HCT116 (cell line): Measurements from ENCODE around the gene ARHGAP42. TPM values are rescaled to one million over a fixed set of nuclear protein-coding genes. Genes with fewer than 3 reads are reported as not detected.

Experiments
- ATAC-seq: fragments of 200-7000 bp; cut with Tn5 transposase; 2 replicates; pipeline ENCODE4 v1.9.1; 2020; ENCODE audit warnings: mild to moderate bottlenecking, moderate library complexity
- BruUV-seq: library from RNA; stranded (reverse); fragments of 400-500 nt; replicated peaks from 2 replicates; lab custom pipeline; 2021; lab: Mats Ljungman, UMichigan
- CTCF ChIA-PET: fragments of 300-600 bp; sonication (Branson Sonifier 250); formaldehyde crosslinking; loops from one replicate; lab custom pipeline; 2021; ENCODE audit warnings: antibody characterized with exemption; lab: Charles Lee
- POLR2A ChIA-PET: fragments of 300-600, 350-600 bp; sonication (Branson Sonifier 250); formaldehyde crosslinking; loops from one replicate; lab custom pipeline; 2021; ENCODE audit warnings: antibody characterized with exemption; lab: Charles Lee
- RAD21 ChIA-PET, 2 experiments: fragments of 300-600 bp; sonication (Branson Sonifier 250); formaldehyde crosslinking; loops; one replicate each; lab custom pipeline; 2023; ENCODE audit warnings: low total read pairs in 2 of 2; ENCODE audit not compliant: uncharacterized antibody in 2 of 2, unreplicated experiment in 2 of 2, low non-redundant PET in 1 of 2; lab: Charles Lee
- DNase-seq: peaks from one replicate; pipeline ENCODE4 v3.0.0-alpha.2; 2010; ENCODE audit warnings: low read depth, low spot score
- H2AFZ ChIP-seq: fragments of 200-600 bp; shearing (Covaris generic), sonication (generic); 2 replicates; pipeline ENCODE4 v1.6.1; 2017; ENCODE audit warnings: low read depth, mixed run types, mixed read lengths, antibody characterized with exemption, low read length; ENCODE audit not compliant: poor library complexity, severe bottlenecking
- H3K27ac ChIP-seq: 2 replicates; pipeline ENCODE4 v1.5.1; 2012; ENCODE audit warnings: low read depth, low read length
- H3K27me3 ChIP-seq: fragments of 200-600 bp; sonication (generic); 2 replicates; pipeline ENCODE4 v1.6.1; 2016; ENCODE audit warnings: mixed run types, low read length, mixed read lengths; ENCODE audit not compliant: insufficient read depth
- H3K36me3 ChIP-seq, 2 experiments: fragments of 200-500 bp in 1 of 2; fragments of 200-600 bp in 1 of 2; sonication (Bioruptor generic) in 1 of 2; sonication (generic) in 1 of 2; 2 replicates each; pipeline versions ENCODE4 v1.5.1 to v1.6.1; 2014 to 2016; ENCODE audit warnings: low read length in 2 of 2, inconsistent platforms in 1 of 2, mixed read lengths in 1 of 2, mixed run types in 1 of 2; ENCODE audit not compliant: insufficient read depth in 2 of 2, control insufficient read depth in 1 of 2
- H3K4me1 ChIP-seq, 2 experiments: fragments of 200-600 bp in 1 of 2; sonication (generic) in 1 of 2; 2 replicates each; pipeline versions ENCODE4 v1.5.1 to v1.6.1; 2012 to 2017; ENCODE audit warnings: low read length in 2 of 2, inconsistent platforms in 1 of 2, mild to moderate bottlenecking in 1 of 2, mixed read lengths in 1 of 2, mixed run types in 1 of 2, moderate library complexity in 1 of 2; ENCODE audit not compliant: insufficient read depth in 2 of 2, control insufficient read depth in 1 of 2
- H3K4me2 ChIP-seq: fragments of 200-600 bp; sonication (generic); 2 replicates; pipeline ENCODE4 v1.6.1; 2017; ENCODE audit warnings: mixed run types, low read length, mixed read lengths
- H3K4me3 ChIP-seq, 2 experiments: fragments of 200-600 bp in 1 of 2; sonication (generic) in 1 of 2; replicated peaks in 1 of 2; 2 replicates each; pipeline ENCODE4 v1.5.1; 2011 to 2016; ENCODE audit warnings: low read length in 2 of 2, control low read depth in 1 of 2, low read depth in 1 of 2, mild to moderate bottlenecking in 1 of 2, mixed read lengths in 1 of 2, mixed run types in 1 of 2
- H3K79me2 ChIP-seq: fragments of 200-600 bp; sonication (generic); 2 replicates; pipeline ENCODE4 v1.6.1; 2017; ENCODE audit warnings: mild to moderate bottlenecking, mixed run types, low read length, moderate library complexity, mixed read lengths; ENCODE audit not compliant: insufficient read depth
- H3K9ac ChIP-seq: fragments of 200-600 bp; sonication (generic); 2 replicates; pipeline ENCODE4 v1.6.1; 2016; ENCODE audit warnings: low read length, mixed read lengths
- H3K9me2 ChIP-seq: fragments of 200-600 bp; sonication (generic), shearing (Covaris generic); 2 replicates; pipeline ENCODE4 v1.6.1; 2017; ENCODE audit warnings: mixed run types, mild to moderate bottlenecking, moderate library complexity; ENCODE audit not compliant: insufficient read depth
- H3K9me3 ChIP-seq, 2 experiments: fragments of 200-500 bp in 1 of 2; fragments of 200-600 bp in 1 of 2; sonication (Bioruptor generic) in 1 of 2; sonication (generic) in 1 of 2; 2 replicates each; pipeline ENCODE4 v1.6.1; 2014 to 2017; ENCODE audit warnings: low read length in 2 of 2, mixed read lengths in 2 of 2, inconsistent platforms in 1 of 2, low read depth in 1 of 2, mild to moderate bottlenecking in 1 of 2, mixed run types in 1 of 2, moderate library complexity in 1 of 2; ENCODE audit not compliant: control insufficient read depth in 1 of 2, insufficient read depth in 1 of 2
- H4K20me1 ChIP-seq: fragments of 200-600 bp; sonication (generic), shearing (Covaris generic); 2 replicates; pipeline ENCODE4 v1.6.1; 2017; ENCODE audit warnings: mixed run types, mild to moderate bottlenecking, moderate library complexity; ENCODE audit not compliant: insufficient read depth
- ATF3 ChIP-seq: IDR thresholded peaks from 2 replicates; pipeline ENCODE4 v1.6.1; 2012
- CEBPB ChIP-seq: IDR thresholded peaks from 2 replicates; pipeline ENCODE4 v1.6.1; 2012; ENCODE audit warnings: low read depth
- CTCF ChIP-seq, 3 experiments: fragments of 200-600 bp in 1 of 3; sonication (generic) in 1 of 3; IDR thresholded peaks in 2 of 3; conservative IDR thresholded peaks in 1 of 3; 2 replicates each; pipeline ENCODE4 v1.5.1; 2012 to 2017; ENCODE audit warnings: low read depth in 2 of 3, low read length in 2 of 3, antibody characterized with exemption in 1 of 3, borderline replicate concordance in 1 of 3, control low read depth in 1 of 3, mild to moderate bottlenecking in 1 of 3, mixed read lengths in 1 of 3, mixed run types in 1 of 3, moderate library complexity in 1 of 3; ENCODE audit not compliant: insufficient read depth in 1 of 3
- EGR1 ChIP-seq: IDR thresholded peaks from 2 replicates; pipeline ENCODE4 v1.6.1; 2012; ENCODE audit warnings: low read depth
- EZH2 ChIP-seq: fragments of 200-600 bp; sonication (generic); IDR thresholded peaks from 2 replicates; pipeline ENCODE4 v1.6.1; 2017; ENCODE audit warnings: antibody characterized with exemption, mixed run types
- FOSL1 ChIP-seq: IDR thresholded peaks from 2 replicates; pipeline ENCODE4 v1.6.1; 2012; ENCODE audit warnings: low read depth
- JUND ChIP-seq: IDR thresholded peaks from 2 replicates; pipeline ENCODE4 v1.6.1; 2012
- MAX ChIP-seq: IDR thresholded peaks from 2 replicates; pipeline ENCODE4 v1.6.1; 2012
- POLR2A ChIP-seq: IDR thresholded peaks from 2 replicates; pipeline ENCODE4 v1.7.0; 2011; ENCODE audit warnings: borderline replicate concordance; ENCODE audit not compliant: insufficient read depth, insufficient read length; ENCODE audit errors: extremely low read depth
- POLR2AphosphoS5 ChIP-seq: IDR thresholded peaks from 2 replicates; pipeline ENCODE4 v1.6.1; 2011; ENCODE audit warnings: mild to moderate bottlenecking, low read depth, low read length, moderate library complexity
- RAD21 ChIP-seq: IDR thresholded peaks from 2 replicates; pipeline ENCODE4 v1.6.1; 2012; ENCODE audit warnings: low read depth, mild to moderate bottlenecking
- REST ChIP-seq: IDR thresholded peaks from 2 replicates; pipeline ENCODE4 v1.6.1; 2012; ENCODE audit warnings: low read depth
- SIN3A ChIP-seq: IDR thresholded peaks from 2 replicates; pipeline ENCODE4 v1.6.1; 2012; ENCODE audit warnings: low read depth
- SP1 ChIP-seq: IDR thresholded peaks from 2 replicates; pipeline ENCODE4 v1.6.1; 2012; ENCODE audit warnings: low read depth
- SRF ChIP-seq: IDR thresholded peaks from 2 replicates; pipeline ENCODE4 v1.6.1; 2012; ENCODE audit warnings: low read depth
- TCF7L2 ChIP-seq: IDR thresholded peaks from 2 replicates; pipeline ENCODE4 v1.7.0; 2011; ENCODE audit warnings: borderline replicate concordance, inconsistent platforms; ENCODE audit not compliant: insufficient read depth, insufficient read length; ENCODE audit errors: extremely low read depth
- YY1 ChIP-seq: IDR thresholded peaks from 2 replicates; pipeline ENCODE4 v1.6.1; 2011; ENCODE audit warnings: low read length, low read depth, moderate library complexity, mild to moderate bottlenecking; ENCODE audit not compliant: insufficient replicate concordance; ENCODE audit errors: extremely low read depth
- ZBTB33 ChIP-seq: IDR thresholded peaks from 2 replicates; pipeline ENCODE4 v1.6.1; 2011; ENCODE audit warnings: mild to moderate bottlenecking, low read length, moderate library complexity; ENCODE audit not compliant: insufficient replicate concordance; ENCODE audit errors: extremely low read depth
- ZFX ChIP-seq: fragments of 450-650 bp; IDR thresholded peaks from 2 replicates; pipeline ENCODE4 v1.6.1; 2017
- ZNF274 ChIP-seq: fragments of 200-500 bp; sonication (Bioruptor generic); IDR thresholded peaks from 2 replicates; pipeline ENCODE4 v1.6.1; 2014; ENCODE audit warnings: mild to moderate bottlenecking, low read depth, low read length, inconsistent platforms
- intact Hi-C: fragments of 100-400 bp; cut with micrococcal nuclease; formaldehyde crosslinking; loops from 2 replicates; pipeline ENCODE4 v1.10.0; 2022
- total RNA-seq: library from RNA; stranded (reverse); gene quantifications from one replicate; pipeline ENCODE4 v1.2.1, GENCODE V29; 2021; ENCODE audit not compliant: unreplicated experiment

Gene ARHGAP42
- total RNA-seq, 1 experiment from 2014 or later: 12.3 TPM

GRCh38 chr11:100760744-100761143 is 73.7 kb downstream of the ARHGAP42 start (continued):
- no peak for TF ChIP-seq POLR2AphosphoS5
- no peak for TF ChIP-seq ZFX

GRCh38 chr11:100761841-100762240 is 74.8 kb downstream of the ARHGAP42 start:
- no peak overlapping the region for H3K9ac ChIP-seq
- H3K27me3 ChIP-seq: no peaks in the 10 kb centered on the region
- no peaks in the 10 kb centered on the region for H3K36me3 ChIP-seq
- H4K20me1 ChIP-seq: no peaks in the 10 kb centered on the region
- BruUV-seq: no TSS peak
- H3K27ac ChIP-seq: no peak overlapping the region
- DNase-seq (no peak), ATAC-seq (no peak)
- no peaks in the 10 kb centered on the region for H3K9me3 ChIP-seq
- H3K4me3 ChIP-seq: no peak overlapping the region
- ChIA-PET POLR2A (no interaction called here), CTCF (no interaction called here), RAD21 (no interaction called here)
- H3K9me2 ChIP-seq: no peaks in the 10 kb centered on the region
- peaks cover 1% of the 10 kb centered on the region; the same call in 1 of the 2 replicates for H3K79me2 ChIP-seq
- no peak overlapping the region for H2AFZ ChIP-seq
- no peak overlapping the region for H3K4me2 ChIP-seq
- intact Hi-C loops: no loop called here
- H3K4me1 ChIP-seq: no peaks in the 10 kb centered on the region; a peak in 2 of 4 replicates
- TF ChIP-seq SP1 (no peak), POLR2AphosphoS5 (no peak), POLR2A (no peak), JUND (no peak), EZH2 (no peak), RAD21 (no peak), YY1 (no peak), EGR1 (no peak), SIN3A (no peak), ZNF274 (no peak), ATF3 (no peak), REST (no peak), SRF (no peak), FOSL1 (no peak), MAX (no peak), TCF7L2 (no peak), ZBTB33 (no peak), CEBPB (no peak), CTCF (IDR thresholded peaks at IDR 0.05 in 2 of 3, conservative IDR thresholded peaks at IDR 0.05 in 1 of 3; ENCODE audit: borderline replicate concordance in 1 of 3, insufficient read depth in 1 of 3, low read depth in 2 of 3, low read length in 2 of 3) (no peak)
